ENCODE data around the gene LEF1. TPM values are rescaled to one million over a fixed set of nuclear protein-coding genes. Genes with fewer than 3 reads are reported as not detected.

Gene LEF1
- polyA plus RNA-seq, 1 donor (not counting 4 experiments of a cell fraction or from before 2014, with no cell fraction given), result 1.5 TPM

GRCh38 chr4:108152980-108153379 lies 15.8 kb downstream of the LEF1 start:
- Histone ChIP-seq H4K20me1 (ENCODE audit: control insufficient read depth, extremely low read depth, insufficient read depth, low read length) (no peaks in the 10 kb centered on the region), H3K4me2 (ENCODE audit: control insufficient read depth, extremely low read depth, insufficient read depth, low read depth, low read length) (no peak overlapping the region), H2AFZ (ENCODE audit: control insufficient read depth, low read length) (no peak overlapping the region), H3K4me1 (ENCODE audit: control insufficient read depth, extremely low read depth, insufficient read depth, low read length) (no peaks in the 10 kb centered on the region), H3K9me3 (ENCODE audit: control insufficient read depth, low read depth, low read length) (no peaks in the 10 kb centered on the region), H3K79me2 (ENCODE audit: control insufficient read depth, insufficient read depth, low read length) (no peaks in the 10 kb centered on the region), H3K4me3 (ENCODE audit: control insufficient read depth in 2 of 3, extremely low read depth in 1 of 3, insufficient read depth in 2 of 3, low read depth in 1 of 3, low read length in 3 of 3) (no peak overlapping the region), H3K27me3 (ENCODE audit: control insufficient read depth, extremely low read depth, insufficient read depth, low read length) (peaks cover 16% of the 10 kb centered on the region), H3K36me3 (ENCODE audit: control insufficient read depth in 2 of 2, extremely low read depth in 1 of 2, insufficient read depth in 2 of 2, low read length in 2 of 2) (no peaks in the 10 kb centered on the region), H3K27ac (ENCODE audit: control insufficient read depth, insufficient read depth, low read length) (no peak overlapping the region), H3K9ac (ENCODE audit: control insufficient read depth, extremely low read depth, insufficient read depth, low read length) (no peak overlapping the region), H3K9me1 (ENCODE audit: control insufficient read depth, extremely low read depth, insufficient read depth, low read length) (no peaks in the 10 kb centered on the region)
- FAIRE-seq (no peak), DNase-seq (ENCODE audit: low read depth, low spot score) (no peak)
- dilution Hi-C loops (cut with MboI; ENCODE audit: extremely low pct_ligation_motif_present, low sequenced_read_pairs), result no loop called here
- TF ChIP-seq EZH2 (IDR thresholded peaks at IDR 0.05; ENCODE audit: low read length), result no peak
- TF ChIP-seq CTCF (optimal IDR thresholded peaks at IDR 0.05 in 1 of 3, IDR thresholded peaks at IDR 0.05 in 1 of 3, conservative IDR thresholded peaks at IDR 0.05 in 1 of 3; ENCODE audit: extremely low read depth in 1 of 3, insufficient read depth in 2 of 3, low read length in 3 of 3), result no peak

- no peak overlapping the region for H2AFZ ChIP-seq (ENCODE audit: control insufficient read depth, low read length)
- dilution Hi-C loops (cut with MboI; ENCODE audit: extremely low pct_ligation_motif_present, low sequenced_read_pairs), result no loop called here
- H4K20me1 ChIP-seq (ENCODE audit: control insufficient read depth, extremely low read depth, insufficient read depth, low read length), result no peaks in the 10 kb centered on the region
- H3K27ac ChIP-seq (ENCODE audit: control insufficient read depth, insufficient read depth, low read length), result no peak overlapping the region
- no peak overlapping the region for H3K4me2 ChIP-seq (ENCODE audit: control insufficient read depth, extremely low read depth, insufficient read depth, low read depth, low read length)
- no peaks in the 10 kb centered on the region for H3K36me3 ChIP-seq (ENCODE audit: control insufficient read depth in 2 of 2, extremely low read depth in 1 of 2, insufficient read depth in 2 of 2, low read length in 2 of 2)
- H3K4me1 ChIP-seq (ENCODE audit: control insufficient read depth, extremely low read depth, insufficient read depth, low read length), result no peaks in the 10 kb centered on the region
- no peak overlapping the region for H3K9ac ChIP-seq (ENCODE audit: control insufficient read depth, extremely low read depth, insufficient read depth, low read length)
- no peak for TF ChIP-seq EZH2 (IDR thresholded peaks at IDR 0.05; ENCODE audit: low read length)
- no peak for TF ChIP-seq CTCF (optimal IDR thresholded peaks at IDR 0.05 in 1 of 3, IDR thresholded peaks at IDR 0.05 in 1 of 3, conservative IDR thresholded peaks at IDR 0.05 in 1 of 3; ENCODE audit: extremely low read depth in 1 of 3, insufficient read depth in 2 of 3, low read length in 3 of 3)
- H3K27me3 ChIP-seq (ENCODE audit: control insufficient read depth, extremely low read depth, insufficient read depth, low read length), result no peaks in the 10 kb centered on the region
- FAIRE-seq, result no peak
- H3K79me2 ChIP-seq (ENCODE audit: control insufficient read depth, insufficient read depth, low read length), result no peaks in the 10 kb centered on the region
- H3K4me3 ChIP-seq (ENCODE audit: control insufficient read depth in 2 of 3, extremely low read depth in 1 of 3, insufficient read depth in 2 of 3, low read depth in 1 of 3, low read length in 3 of 3), result no peak overlapping the region
- no peaks in the 10 kb centered on the region for H3K9me3 ChIP-seq (ENCODE audit: control insufficient read depth, low read depth, low read length)
- no peak for DNase-seq (ENCODE audit: low read depth, low spot score)
- H3K9me1 ChIP-seq (ENCODE audit: control insufficient read depth, extremely low read depth, insufficient read depth, low read length), result no peaks in the 10 kb centered on the region
These were observed 18.9 kb downstream of the LEF1 start for GRCh38 chr4:108149588-108150380.
